ENCODE results near the gene MT1M. TPM values are rescaled to one million over a fixed set of nuclear protein-coding genes. Genes with fewer than 3 reads are reported as not detected.
A peak's percentile ranks its signal among the peaks of the same experiment; 100 is the strongest.

The MT1M gene
- total and polyA plus RNA-seq, 2 of the 8 experiments (the other 6 are each of a cell fraction or from before 2014, with no cell fraction given): 2.1 TPM; not detected in 1

DNA sequence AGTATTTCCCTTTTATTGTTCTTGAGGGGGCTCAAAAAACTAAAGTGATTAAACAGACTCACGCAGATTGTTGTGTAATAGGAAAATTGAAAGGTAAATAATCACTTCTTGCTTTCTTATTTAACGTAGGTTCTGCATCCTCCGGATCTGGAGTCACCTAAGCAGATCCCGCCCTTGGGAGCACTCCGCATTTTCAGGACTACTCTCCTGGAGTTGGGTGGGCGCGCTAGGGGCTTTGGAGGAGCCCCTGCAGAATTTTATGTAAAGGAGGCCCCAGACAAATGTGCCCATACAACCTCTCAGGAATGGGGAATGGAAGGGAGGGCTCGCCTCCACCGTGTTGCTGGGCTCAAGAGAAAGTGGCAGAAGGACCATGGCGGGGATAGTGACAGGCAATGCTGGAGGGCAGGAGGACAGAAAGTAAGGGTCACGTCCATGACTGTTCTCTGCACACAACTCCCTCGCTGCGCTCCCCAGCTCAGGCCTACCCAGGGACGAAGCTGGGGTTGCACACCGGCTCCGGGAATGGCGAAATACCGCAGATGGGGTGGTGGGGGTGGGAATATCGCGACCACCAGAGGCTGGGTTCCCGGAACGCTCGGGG, 15.7 kb upstream of the MT1M start:
- H3K9ac ChIP-seq (replicated peaks in 1 of 4; ENCODE audit: extremely low read depth in 1 of 4, low read depth in 3 of 4, low read length in 3 of 4): no peak overlapping the region
- H2BK5ac ChIP-seq (ENCODE audit: low read depth, low read length): peak overlapping the region; percentile 63; the same call in 1 of the 2 replicates

More for the DNA sequence above, 15.7 kb upstream of the MT1M start:
- Histone ChIP-seq H2BK12ac (ENCODE audit: low read depth, low read length) (no peak overlapping the region; the same call in 1 of the 2 replicates), H3K9me3 (ENCODE audit: insufficient read depth in 2 of 2, low read depth in 1 of 2, low read length in 1 of 2) (no peaks in the 10 kb centered on the region), H3K27ac (ENCODE audit: low read depth, low read length) (no peak overlapping the region), H3K23me2 (ENCODE audit: low read depth, low read length) (peaks cover 5% of the 10 kb centered on the region; the same call in 1 of the 2 replicates), H2AK5ac (ENCODE audit: low read depth, low read length) (no peak overlapping the region), H2AFZ (ENCODE audit: low read length) (no peak overlapping the region), H4K20me1 (replicated peaks in 1 of 2; ENCODE audit: control insufficient read depth in 1 of 2, insufficient read depth in 2 of 2, low read length in 2 of 2) (peaks cover 2 to 6% of the 10 kb centered on the region in 2 experiments), H2BK120ac (replicated peaks; ENCODE audit: low read depth, low read length) (no peak overlapping the region), H3K18ac (ENCODE audit: extremely low read depth, low read length) (0 out of 2 replicates have a peak overlapping the region, but pooled peaks have one; percentile 72), H4K5ac (ENCODE audit: insufficient read length, low read depth, low read length) (no peak overlapping the region), H3K14ac (ENCODE audit: insufficient read length) (no peak overlapping the region), H3K56ac (replicated peaks; ENCODE audit: insufficient read length, low read depth, low read length) (no peak overlapping the region), H3K27me3 (replicated peaks in 1 of 4; ENCODE audit: control insufficient read depth in 3 of 4, extremely low read depth in 1 of 4, insufficient read depth in 3 of 4, low read length in 3 of 4) (peaks cover 36 to 72% (median 65%) of the 10 kb centered on the region in 4 experiments), H4K8ac (ENCODE audit: extremely low read depth, insufficient read depth, low read length) (no peak overlapping the region), H4K91ac (replicated peaks; ENCODE audit: insufficient read length, low read length) (no peak overlapping the region), H3K4me1 (replicated peaks in 1 of 4; ENCODE audit: control insufficient read depth in 3 of 4, insufficient read depth in 4 of 4, low read length in 3 of 4) (peaks cover 0 to 15% (median 11%) of the 10 kb centered on the region in 4 experiments; a peak in 6 of 7 replicates), H2BK20ac (ENCODE audit: low read length) (no peak overlapping the region), H2BK15ac (ENCODE audit: low read length) (0 out of 2 replicates have a peak overlapping the region, but pooled peaks have one; percentile 29), H3K79me1 (ENCODE audit: low read depth, low read length) (no peaks in the 10 kb centered on the region), H3K4ac (replicated peaks; ENCODE audit: insufficient read length, low read depth, low read length) (no peak overlapping the region), H3K79me2 (ENCODE audit: control insufficient read depth in 1 of 2, insufficient read depth in 2 of 2, low read length in 2 of 2) (no peaks in the 10 kb centered on the region), H3K23ac (ENCODE audit: insufficient read length) (no peak overlapping the region), H3K4me3 (ENCODE audit: extremely low read depth in 1 of 4, insufficient read depth in 2 of 4, low read depth in 3 of 4, low read length in 4 of 4) (peak overlapping the region; percentile 34 to 57 (median 41)), H3K36me3 (ENCODE audit: control insufficient read depth in 2 of 4, insufficient read depth in 4 of 4, low read length in 3 of 4) (no peaks in the 10 kb centered on the region), H3K4me2 (ENCODE audit: insufficient read depth in 1 of 2, low read depth in 2 of 2, low read length in 2 of 2) (peak overlapping the region; percentile 84 to 88)
- POLR2A ChIA-PET (ENCODE audit: partially characterized antibody): interaction anchor here (1.8 to 3.9 kb wide), 3 partner anchors 9 to 51 kb away, joined by 5 to 31 read pairs (median 10); partner anchors contain the start of genes MT1E, MT1G and MT2A
- FAIRE-seq: no peak
- TF ChIP-seq SP1 (IDR thresholded peaks at IDR 0.05; ENCODE audit: low read depth, low read length): peak; percentile 54; the same call in 1 of the 2 replicates
- TF ChIP-seq SP2 (IDR thresholded peaks at IDR 0.05; ENCODE audit: low read length): no peak
- TF ChIP-seq PHF8 (conservative IDR thresholded peaks at IDR 0.05; ENCODE audit: low read depth, low read length): no peak
- CTCF ChIA-PET (ENCODE audit: partially characterized antibody): interaction anchor here (0.9 to 3.2 kb wide), 7 partner anchors 8 to 16 kb away, joined by 3 to 12 read pairs (median 4); partner anchors contain the start of gene MT1M
- DNase-seq (ENCODE audit: low read depth in 1 of 2, low spot score in 2 of 2): no peak
- 6% methylated on average over 23 of the region's 23 CpGs; no CpG with 5 or more reads in 1 of the 2 experiments for WGBS, 2 experiments (ENCODE audit: extremely low coverage in 1 of 2, insufficient coverage in 1 of 2, insufficient read length in 1 of 2, insufficient replicate concordance in 2 of 2, low coverage in 1 of 2, low lambda C conversion rate in 2 of 2, missing lambda C conversion rate in 1 of 2)

Data from H1 (cell line).